Activated CD4-positive, alpha-beta T cell treated with anti-CD3 and anti-CD28 coated beads, Interleukin-2, amount 50 U/mL, for 48 hours (primary cell): ENCODE results near the gene SMARCAD1.
"Not testable (repeated sequence)": the region's sequence is repeated elsewhere in the genome, so short reads cannot be mapped to it uniquely, and the experiment has no call there.

Experiments
- DNase-seq, 2 experiments: peaks; one replicate each; pipeline ENCODE4 v3.0.0-alpha.2; 2020

SMARCAD1 gene

DNA sequence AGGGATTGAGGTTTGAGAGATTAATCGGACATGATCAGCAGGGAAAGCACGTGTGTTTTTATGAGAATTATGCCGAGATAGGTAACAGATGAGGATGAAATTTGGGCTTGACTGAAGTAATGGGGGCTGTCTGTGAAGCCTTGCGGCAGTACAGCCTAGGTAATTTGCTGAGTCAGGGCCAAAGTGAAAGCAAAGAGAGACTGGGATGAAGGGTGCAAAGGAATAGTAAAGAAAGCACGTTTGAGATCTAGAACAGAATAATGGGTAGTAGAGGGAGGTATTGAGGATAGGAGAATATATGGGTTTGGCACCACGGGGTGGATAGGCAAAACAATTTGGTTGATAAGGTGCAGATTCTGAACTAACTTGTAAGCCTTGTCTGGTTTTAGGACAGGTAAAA is 87.8 kb downstream of the SMARCAD1 start:
- DNase-seq, result not testable (repeated sequence)

DNA sequence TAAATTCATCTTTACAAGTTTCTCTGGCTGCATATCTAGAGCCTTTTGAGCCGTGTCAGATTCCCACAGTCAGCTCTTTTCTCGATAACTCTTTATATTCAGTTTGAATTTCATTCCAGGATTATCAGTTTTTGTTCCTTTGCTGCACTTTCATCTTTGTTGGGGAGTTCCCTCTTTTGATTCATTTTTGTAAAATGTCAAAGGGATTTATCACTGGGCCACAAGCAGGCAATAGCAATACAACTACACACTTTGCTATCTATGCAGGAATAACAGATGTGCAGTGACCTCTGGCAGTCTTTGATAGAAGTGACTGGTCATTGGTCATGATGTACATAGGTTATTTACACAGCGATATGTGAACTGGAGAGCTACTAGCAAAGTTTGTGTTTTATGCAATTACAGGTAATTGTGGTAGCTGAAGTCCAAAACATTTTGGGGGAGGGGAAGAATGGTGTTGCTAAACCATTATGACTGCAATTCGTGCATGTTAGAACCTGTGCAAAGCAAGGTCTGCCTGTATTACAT is 91.1 kb downstream of the SMARCAD1 start:
- DNase-seq, result no peak

DNA sequence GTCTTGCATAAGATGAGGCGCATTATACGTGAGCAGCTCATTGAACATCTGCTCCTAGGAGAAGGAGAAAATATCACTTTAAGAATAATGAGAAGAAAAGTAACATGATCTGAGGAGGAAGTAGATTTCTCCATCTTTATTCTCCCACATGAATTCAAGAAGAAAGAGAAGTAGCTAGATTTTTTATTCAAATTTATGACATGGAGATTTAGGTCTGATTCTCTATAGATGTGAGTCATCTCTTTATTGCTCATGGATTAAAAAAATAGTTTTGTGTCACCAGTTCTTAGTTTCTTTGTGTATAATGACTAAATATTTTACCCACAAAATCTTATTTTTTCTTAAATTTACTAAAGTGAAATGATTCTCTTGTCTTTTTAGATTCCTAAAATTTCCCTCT is 94.5 kb downstream of the SMARCAD1 start:
- DNase-seq, result no peak

DNA sequence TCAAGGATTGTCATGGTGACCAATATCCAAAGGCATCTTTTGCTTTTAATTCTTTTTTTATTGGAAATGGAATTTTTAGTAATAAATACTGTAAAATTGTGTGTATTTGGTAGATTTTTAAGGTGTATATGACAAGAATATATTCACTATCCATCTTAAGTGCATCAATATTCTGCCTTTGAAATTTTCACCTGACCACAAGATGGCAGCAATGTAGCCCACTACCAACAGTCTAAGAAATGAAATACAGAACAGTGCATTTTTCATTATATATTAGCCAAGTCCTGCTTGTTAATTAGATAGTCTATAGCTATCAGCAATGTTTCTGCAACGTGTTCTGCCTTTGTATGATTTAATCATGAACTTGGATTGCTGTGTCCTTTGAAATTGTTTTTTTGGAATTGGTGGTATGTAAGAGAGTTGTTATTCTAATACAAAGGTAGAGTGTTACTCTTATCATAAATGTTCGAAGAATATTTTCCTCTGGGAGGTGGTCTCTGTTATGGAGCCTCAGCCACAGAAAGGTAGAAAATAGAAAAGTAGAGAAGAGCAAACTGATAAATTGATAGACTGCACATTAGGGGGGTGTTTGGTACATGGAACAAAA is 96.8 kb downstream of the SMARCAD1 start:
- DNase-seq, result peak in 1 of 2 experiments; percentile 8

DNA sequence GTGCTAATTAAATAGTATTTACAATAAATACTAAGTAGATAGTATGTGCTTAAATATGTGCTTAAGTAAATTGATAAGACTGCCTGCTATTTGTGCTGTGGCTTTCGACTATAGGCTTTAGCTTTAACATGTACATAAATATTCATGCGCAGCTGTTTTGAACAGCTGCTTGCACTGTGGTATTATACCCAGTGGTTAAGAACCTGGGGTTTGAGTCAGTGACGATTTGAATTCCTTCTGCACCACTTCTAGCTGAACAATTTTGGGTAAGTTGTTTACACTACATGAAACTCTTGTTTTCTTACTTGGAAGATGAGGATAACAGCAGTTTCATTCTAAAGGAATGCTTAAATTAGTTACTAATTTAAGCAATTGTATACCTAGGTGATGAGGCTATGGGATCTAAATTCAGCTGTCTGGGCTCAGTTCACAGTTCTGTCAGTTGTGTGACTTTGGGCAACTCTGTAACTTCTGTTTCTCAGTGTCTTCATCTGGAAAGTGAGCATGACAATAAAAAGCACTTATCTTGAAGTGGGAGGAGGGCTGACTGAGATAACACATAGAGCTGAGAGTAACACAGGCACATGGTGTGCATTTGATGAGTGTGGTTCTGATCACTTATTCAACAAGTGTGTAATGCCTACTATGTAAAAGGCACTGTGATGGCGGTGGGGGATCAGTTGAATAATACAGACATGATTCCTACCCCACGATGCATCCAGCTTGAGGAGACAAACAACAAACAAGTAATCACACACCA is 98.0 kb downstream of the SMARCAD1 start:
- DNase-seq, result no peak

DNA sequence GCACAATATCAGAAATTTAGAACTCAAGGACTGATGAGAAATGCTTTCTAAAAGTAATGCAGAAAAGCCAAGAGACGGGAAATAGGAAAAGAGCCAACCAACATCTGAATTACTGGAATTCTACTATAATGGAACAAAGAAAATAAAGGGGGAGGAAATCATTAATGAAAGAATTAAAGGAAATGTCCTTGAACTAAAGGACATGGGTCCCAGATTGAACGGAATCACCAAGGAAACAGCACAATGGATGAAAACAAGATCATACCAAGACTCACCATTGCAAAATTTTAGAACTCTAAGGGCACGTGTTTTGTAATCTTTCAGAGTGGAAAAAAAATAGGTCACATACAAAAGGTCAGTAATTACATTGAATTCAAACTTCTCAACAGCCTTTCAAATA is 99.0 kb downstream of the SMARCAD1 start:
- no peak for DNase-seq

DNA sequence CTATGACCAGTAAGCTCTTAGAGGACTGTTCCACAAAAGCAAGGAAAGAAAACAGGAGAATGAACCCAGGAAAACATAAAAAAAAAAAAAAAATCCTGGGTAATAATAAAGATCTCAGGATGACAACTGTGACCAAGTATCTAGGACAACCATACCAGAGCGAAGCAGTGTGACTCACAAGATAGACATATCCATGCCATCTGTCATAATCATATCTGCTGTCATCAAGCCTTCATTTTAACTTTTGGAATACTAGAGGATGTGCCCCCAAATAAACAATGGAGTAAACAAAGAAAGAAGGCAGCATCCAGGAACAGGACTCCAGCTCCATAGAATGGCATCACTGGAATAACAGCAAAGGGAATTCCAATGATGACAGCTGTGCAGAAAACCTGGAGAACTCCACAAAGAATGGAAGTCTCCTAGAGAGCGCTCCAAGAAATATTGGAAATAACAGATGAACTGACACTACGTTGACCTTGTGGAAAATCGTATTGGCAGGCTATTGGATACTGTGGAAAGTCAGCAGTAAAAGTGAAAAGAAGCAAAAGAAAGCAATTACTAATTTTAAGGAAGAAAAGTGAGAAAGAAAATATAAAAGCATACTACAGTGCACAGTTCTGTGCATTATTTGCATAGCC is 99.7 kb downstream of the SMARCAD1 start:
- no peak for DNase-seq

DNA sequence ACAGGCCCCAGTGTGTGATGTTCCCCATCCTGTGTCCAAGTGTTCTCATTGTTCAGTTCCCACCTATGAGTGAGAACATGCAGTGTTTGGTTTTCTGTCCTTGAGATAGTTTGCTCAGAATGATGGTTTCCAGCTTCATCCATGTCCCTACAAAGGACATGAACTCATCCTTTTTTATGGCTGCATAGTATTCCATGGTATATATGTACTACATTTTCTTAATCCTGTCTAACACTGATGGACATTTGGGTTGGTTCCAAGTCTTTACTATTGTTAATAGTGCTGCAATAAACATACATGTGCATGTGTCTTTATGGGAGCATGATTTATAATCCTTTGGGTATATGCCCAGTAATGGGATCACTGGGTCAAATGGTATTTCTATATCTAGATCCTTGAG is 112.3 kb downstream of the SMARCAD1 start:
- not testable (repeated sequence) for DNase-seq

DNA sequence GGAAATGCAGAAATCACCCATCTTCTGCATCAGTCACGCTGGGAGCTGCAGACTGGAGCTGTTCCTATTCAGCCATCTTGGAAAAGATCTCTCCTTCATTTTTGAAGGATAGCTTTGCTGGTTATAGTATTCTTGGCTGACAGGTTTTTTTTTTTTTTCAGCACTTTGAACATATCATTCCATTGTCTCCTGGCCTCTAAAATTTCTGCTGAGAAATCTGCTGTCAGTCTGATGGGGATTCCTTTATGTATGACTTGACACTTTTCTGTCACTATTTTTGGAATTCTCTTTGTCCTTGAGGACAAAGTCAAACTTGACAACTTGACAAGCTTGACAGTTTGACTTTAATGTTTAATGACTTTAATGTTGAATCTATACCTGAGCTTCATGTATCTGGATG is 118.2 kb downstream of the SMARCAD1 start:
- DNase-seq, result no peak

DNA sequence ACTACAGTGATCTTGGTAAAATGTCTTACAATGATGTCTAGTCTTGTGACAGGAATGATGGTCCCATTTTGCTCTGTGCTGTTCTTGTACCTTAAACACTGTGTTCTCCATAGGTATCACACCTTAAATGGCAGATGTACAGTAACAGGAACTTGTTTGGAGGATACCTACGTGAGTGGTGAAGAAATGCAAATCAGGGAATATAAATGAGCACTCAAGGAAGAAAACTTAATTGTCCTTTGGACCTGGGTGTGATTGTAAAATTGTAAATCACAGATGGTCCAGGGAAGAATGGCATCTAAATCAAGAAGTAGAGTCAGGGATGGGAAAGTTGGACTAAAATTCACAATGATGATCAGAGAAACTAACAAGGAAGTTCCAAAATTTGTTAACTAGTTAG is 122.3 kb downstream of the SMARCAD1 start:
- no peak for DNase-seq

DNA sequence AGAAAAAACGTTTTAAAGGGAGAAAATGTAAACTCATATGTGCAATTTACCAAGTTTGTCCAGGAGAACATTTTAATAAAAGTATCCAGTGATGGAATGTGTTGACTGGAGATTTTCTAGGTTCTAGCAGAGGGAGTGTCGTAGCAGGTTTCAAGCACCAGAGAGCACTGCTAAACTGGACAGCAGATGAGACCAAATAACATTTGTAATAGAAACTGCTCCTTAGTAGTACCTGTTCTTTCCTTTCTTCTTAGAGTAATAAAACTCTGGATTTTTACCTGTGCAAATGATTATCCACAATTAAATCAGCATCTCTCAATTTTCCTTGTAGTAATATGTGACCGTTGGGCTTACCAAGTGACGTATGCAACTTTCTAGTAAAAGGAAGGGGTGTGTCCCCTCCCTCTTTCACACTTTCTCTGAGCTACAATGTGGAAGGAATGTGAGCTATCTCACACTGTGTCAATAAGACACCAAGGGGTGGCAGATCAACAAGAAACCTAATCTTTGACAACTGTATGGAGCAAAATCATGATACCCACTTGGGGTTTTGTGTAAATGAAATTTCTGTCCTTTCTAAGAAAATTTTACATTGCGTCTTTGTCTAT is 125.4 kb downstream of the SMARCAD1 start:
- DNase-seq, result no peak

DNA sequence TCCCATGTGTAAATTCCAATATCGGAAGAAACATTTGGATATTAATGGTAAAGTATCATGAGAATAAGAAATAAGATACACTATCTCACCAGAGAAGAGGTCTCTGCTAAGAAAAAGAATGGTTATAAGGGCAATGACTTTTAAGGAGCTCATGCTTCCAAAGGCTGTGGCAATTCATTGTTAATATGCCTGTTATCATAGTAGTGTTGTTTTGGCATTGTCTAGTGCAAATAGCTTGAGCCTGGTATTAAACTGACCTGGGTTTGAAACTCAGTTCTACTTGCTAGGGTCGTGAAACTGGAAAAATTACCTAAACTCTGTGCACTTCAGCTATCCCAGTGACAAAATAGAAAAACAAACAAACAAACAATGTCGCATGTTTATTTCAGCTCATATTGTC is 126.2 kb downstream of the SMARCAD1 start:
- DNase-seq, result no peak

DNA sequence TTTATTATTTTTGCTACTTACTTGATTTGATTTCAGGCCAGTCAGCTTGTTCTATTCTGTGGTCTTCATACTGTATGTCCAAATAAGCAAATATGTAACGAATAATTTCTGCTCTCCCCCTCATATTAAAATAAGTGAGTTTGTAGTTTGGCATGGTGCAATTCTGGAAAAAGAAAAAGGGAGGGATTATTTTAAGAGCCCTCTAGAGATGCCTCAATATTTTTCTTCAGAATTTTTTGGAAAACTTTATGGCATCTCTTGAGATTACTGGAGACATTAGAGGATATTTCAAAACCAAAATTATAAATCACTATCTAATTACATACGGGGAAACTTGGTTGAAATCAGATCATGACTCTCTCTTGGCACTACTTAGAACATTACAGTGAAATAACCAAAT is 126.8 kb downstream of the SMARCAD1 start:
- DNase-seq, result no peak

DNA sequence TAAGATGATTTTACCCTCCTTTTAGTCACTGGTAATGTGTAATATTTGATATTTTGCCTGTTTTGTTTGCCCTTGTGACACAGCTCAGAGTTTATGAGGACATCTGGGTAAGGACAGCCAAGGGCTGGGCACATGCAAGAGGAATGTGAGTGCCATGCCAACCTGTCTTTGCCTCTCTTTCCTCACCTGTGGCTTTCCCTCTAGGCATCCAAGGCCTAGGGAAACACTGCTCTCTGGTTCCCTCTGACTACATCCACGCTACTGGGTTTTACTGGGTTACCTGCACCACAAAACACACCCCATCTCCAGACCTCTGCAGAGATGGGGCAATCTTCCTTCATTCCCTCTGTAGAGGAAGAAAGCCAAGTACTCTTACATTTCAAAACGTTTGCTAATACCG is 127.3 kb downstream of the SMARCAD1 start:
- no peak for DNase-seq

DNA sequence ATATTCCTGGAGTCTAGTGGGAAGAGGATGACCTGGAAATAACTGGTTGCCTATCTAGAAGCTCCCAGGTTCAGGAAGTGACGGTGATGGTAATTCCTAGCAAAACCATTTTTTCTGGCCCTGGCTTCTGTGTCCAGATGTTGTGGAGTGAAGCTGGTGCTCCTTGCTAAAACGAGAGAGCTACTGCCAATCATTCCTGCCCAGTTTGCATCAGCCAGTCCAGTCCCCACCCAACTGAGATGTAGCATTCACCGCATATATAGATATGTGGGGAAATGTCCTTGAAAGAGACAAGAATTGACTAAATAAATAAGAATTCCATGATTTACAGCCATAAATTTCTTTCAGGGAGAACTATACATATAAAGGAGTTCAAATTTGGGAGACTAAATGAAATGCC is 128.6 kb downstream of the SMARCAD1 start:
- no peak for DNase-seq

DNA sequence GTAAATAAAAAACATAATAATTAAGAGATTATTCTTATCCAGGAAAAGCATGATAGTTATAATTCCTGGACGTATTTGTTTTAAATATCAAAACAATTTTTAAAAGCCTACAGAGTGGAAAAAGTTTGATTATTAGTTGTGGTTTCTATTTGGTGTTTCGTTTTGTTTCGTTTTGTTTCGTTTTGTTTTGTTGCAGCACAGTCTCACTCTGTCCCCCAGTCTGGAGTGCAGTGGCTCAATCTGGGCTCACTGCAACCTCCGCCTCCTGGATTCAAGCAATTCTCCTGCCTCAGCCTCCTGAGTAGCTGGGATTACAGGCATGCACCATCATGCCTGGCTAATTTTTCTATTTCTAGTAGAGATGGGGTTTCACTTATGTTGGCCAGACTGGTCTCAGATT is 129.1 kb downstream of the SMARCAD1 start:
- not testable (repeated sequence) for DNase-seq

DNA sequence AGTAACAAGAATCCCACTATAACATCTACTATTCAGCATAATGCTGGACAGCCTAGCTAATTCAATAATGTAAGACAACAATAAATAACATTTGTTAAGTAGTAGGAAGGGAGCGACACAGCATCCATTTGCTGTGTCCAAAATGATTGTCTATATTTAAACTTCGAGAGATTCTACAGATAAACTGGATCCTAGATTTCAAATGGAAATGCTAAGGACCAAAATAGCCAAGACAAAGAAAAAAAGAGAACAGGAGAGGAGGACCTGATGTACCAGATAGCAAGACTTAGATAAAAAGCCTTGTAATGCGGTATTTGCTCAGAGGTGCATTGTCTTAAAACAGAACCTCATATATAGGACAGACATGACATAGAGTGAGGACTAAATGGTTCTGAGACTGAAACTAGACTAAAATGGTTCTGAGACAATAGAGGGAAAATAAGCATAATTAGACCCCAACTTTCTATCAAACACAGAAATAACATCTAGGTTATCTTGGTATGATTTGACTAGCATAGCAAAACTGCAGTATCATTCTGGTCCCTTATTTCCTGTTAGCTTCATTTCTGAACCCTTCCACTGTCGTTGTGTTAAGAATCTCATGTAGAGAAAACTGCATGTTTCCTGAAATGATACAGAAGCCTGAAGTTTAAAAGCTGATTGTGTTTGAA is 131.2 kb downstream of the SMARCAD1 start:
- DNase-seq, result no peak

DNA sequence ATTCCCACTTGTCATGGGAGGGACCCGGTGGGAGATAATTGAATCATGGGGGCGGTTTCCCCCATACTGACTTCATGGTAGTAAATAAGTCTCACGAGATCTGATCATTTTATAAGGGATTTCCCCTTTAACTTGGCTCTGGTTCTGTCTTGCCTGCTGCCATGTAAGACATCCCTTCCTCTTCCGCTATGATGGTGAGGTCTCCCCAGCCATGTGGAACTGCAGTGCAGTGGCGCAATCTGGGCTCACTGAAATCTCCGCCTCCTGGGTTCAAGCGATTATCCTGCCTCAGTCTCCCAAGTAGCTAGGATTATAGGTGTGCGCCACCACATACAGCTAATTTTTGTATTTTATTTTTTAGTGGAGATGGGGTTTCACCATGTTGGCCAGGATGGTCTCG is 132.1 kb downstream of the SMARCAD1 start:
- DNase-seq, result peak; percentile 13 to 26
